Fibroblast of villous mesenchyme (primary cell): Measurements from ENCODE around the gene ING5. TPM values are rescaled to one million over a fixed set of nuclear protein-coding genes. Genes with fewer than 3 reads are reported as not detected.

Experiments
- DNase-seq: peaks from one replicate; pipeline ENCODE4 v3.0.0-alpha.2; 2010; ENCODE audit warnings: low read depth
- H3K4me3 ChIP-seq: 2 replicates; pipeline ENCODE4 v1.5.1; 2011; ENCODE audit warnings: low read depth, mild to moderate bottlenecking, low read length
- CTCF ChIP-seq: IDR thresholded peaks from 2 replicates; pipeline ENCODE4 v1.5.1; 2012; ENCODE audit warnings: low read depth, mild to moderate bottlenecking, low read length; ENCODE audit not compliant: insufficient read depth
- total RNA-seq: library from RNA; depleted of rRNA; stranded (reverse); fragments of >200 nt; gene quantifications from 2 replicates; pipeline ENCODE4 v1.2.3, GENCODE V29; 2012

ING5 gene
- total RNA-seq, 1 donor, result 21.2 TPM

GRCh38 chr2:241751776-241752175 is 49.9 kb downstream of the ING5 start:
- no peak for DNase-seq
- no peak for TF ChIP-seq CTCF
- no peak overlapping the region for H3K4me3 ChIP-seq

- no peak overlapping the region for H3K4me3 ChIP-seq
- TF ChIP-seq CTCF, result no peak
- DNase-seq, result no peak
Measured at GRCh38 chr2:241752253-241752652, 50.4 kb downstream of the ING5 start.

- no peak for TF ChIP-seq CTCF
- DNase-seq, result no peak
- H3K4me3 ChIP-seq, result no peak overlapping the region
Measured at GRCh38 chr2:241752689-241753276, 50.9 kb downstream of the ING5 start.

- no peak overlapping the region for H3K4me3 ChIP-seq
- TF ChIP-seq CTCF, result no peak
- DNase-seq, result no peak
Measured at GRCh38 chr2:241753493-241753892, 51.7 kb downstream of the ING5 start.

GRCh38 chr2:241754042-241754441 is 52.2 kb downstream of the ING5 start:
- no peak overlapping the region for H3K4me3 ChIP-seq
- TF ChIP-seq CTCF, result no peak
- DNase-seq, result no peak

- no peak for TF ChIP-seq CTCF
- H3K4me3 ChIP-seq, result no peak overlapping the region
- no peak for DNase-seq
Measured at GRCh38 chr2:241755166-241755565, 53.3 kb downstream of the ING5 start.

- H3K4me3 ChIP-seq, result no peak overlapping the region
- no peak for TF ChIP-seq CTCF
- no peak for DNase-seq
Measured at GRCh38 chr2:241755777-241756176, 53.9 kb downstream of the ING5 start.
